Left ventricle myocardium inferior (tissue), 1 donor: ENCODE data around the gene RBP4. TPM values are rescaled to one million over a fixed set of nuclear protein-coding genes. Genes with fewer than 3 reads are reported as not detected.

Experiments used
- DNase-seq: peaks from one replicate; pipeline ENCODE4 v3.0.0-alpha.2; 2020
- H3K27ac ChIP-seq: fragments of 200-600 bp; replicated peaks from 2 replicates; pipeline ENCODE4 v1.8.0; 2021
- H3K27me3 ChIP-seq: fragments of 200-600 bp; 2 replicates; pipeline ENCODE4 v1.8.0; 2021; ENCODE audit warnings: low read depth
- H3K36me3 ChIP-seq: fragments of 200-600 bp; 2 replicates; pipeline ENCODE4 v1.8.0; 2021
- H3K4me1 ChIP-seq: fragments of 200-600 bp; 2 replicates; pipeline ENCODE4 v1.8.0; 2021
- H3K4me3 ChIP-seq: fragments of 200-600 bp; 2 replicates; pipeline ENCODE4 v1.8.0; 2021; ENCODE audit warnings: mild to moderate bottlenecking, moderate library complexity
- H3K9me3 ChIP-seq: fragments of 200-600 bp; replicated peaks from 2 replicates; pipeline ENCODE4 v1.8.0; 2021
- intact Hi-C: fragments of 100-400 bp; cut with micrococcal nuclease; formaldehyde crosslinking; loops from one replicate; pipeline ENCODE4 v1.11.0; 2022
- total RNA-seq: library from RNA; stranded (reverse); fragmentation: NEBNext Ultra II Directional; extraction: Animal tissue kit (Norgen Biotek cat#: 25700); gene quantifications from one replicate; pipeline ENCODE4 v1.2.1, GENCODE V29; 2021
- TF ChIP-seq, protein P1 (sequence below): fragments of 200-600 bp; IDR thresholded peaks from 2 replicates; pipeline ENCODE4 v1.8.0; 2021; ENCODE audit warnings: antibody characterized with exemption, mild to moderate bottlenecking, borderline replicate concordance
- donor health status: DM: no; HTN: yes; CAD: no; lungs with severe emphysema.

Gene RBP4
- total RNA-seq, 1 donor from 2014 or later = 1.1 TPM

DNA sequence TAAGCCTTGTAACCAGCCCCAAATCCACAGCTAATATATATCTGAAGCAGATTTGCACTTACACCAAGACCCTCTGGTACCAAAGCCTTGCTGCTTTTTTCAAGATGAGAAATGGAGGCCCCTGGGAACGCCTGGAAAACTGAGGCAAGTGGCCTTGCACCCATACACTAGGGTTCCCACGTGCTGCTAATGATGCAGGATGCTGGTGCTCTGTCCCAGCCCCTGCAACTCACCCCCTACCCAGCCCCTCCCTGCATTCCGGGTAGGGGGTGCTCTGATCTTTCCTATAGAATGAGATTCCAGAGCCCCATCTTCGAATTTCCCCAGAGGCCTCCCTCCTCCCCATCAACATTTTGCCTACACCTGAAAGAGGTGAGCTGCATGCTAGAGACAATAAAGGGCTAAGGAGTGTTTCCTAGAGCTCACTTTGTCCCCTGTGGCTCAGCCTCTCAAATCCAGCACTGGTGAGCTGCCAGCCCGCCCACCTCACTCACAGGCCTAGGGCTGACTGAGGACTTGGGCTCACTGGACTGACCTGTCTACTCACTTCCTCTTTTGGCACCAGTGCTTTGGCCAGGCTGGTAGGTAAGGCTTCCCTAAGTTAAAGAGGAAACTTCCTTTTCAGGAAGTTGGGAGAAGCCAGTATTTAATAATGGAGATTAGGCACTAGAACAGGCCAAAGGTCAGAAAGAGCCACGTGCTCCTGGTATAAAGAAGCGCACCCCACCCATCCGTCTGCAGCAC is 9.8 kb downstream of the RBP4 start:
- peaks cover 8% of the 10 kb centered on the region for H3K27me3 ChIP-seq
- DNase-seq = no peak
- TF ChIP-seq, protein P1, sequence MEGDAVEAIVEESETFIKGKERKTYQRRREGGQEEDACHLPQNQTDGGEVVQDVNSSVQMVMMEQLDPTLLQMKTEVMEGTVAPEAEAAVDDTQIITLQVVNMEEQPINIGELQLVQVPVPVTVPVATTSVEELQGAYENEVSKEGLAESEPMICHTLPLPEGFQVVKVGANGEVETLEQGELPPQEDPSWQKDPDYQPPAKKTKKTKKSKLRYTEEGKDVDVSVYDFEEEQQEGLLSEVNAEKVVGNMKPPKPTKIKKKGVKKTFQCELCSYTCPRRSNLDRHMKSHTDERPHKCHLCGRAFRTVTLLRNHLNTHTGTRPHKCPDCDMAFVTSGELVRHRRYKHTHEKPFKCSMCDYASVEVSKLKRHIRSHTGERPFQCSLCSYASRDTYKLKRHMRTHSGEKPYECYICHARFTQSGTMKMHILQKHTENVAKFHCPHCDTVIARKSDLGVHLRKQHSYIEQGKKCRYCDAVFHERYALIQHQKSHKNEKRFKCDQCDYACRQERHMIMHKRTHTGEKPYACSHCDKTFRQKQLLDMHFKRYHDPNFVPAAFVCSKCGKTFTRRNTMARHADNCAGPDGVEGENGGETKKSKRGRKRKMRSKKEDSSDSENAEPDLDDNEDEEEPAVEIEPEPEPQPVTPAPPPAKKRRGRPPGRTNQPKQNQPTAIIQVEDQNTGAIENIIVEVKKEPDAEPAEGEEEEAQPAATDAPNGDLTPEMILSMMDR = no peak
- no peak overlapping the region for H3K4me3 ChIP-seq
- H3K36me3 ChIP-seq = no peaks in the 10 kb centered on the region
- no peaks in the 10 kb centered on the region for H3K9me3 ChIP-seq
- intact Hi-C loops = no loop called here
- H3K4me1 ChIP-seq = peaks cover 11% of the 10 kb centered on the region
- peak overlapping the region; percentile 19 for H3K27ac ChIP-seq

DNA sequence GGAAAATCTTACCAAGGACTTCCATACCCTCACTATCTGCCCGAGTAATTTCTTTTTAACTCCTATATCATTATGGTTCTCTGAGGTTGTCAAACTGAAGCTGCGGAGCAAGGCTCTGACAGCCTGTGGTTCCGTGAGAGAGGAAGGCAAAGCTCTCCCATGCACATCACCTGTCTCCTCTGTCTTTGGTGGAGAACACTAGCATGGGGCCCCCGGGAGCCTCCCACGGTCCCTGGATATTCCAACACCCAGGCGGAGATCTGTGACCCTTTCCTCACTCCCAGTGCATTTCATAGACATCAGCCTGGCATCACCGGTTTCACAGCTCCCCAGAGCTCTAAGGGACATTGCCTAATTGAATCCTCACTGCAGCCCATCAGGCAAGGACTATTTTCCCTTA is 10.4 kb downstream of the RBP4 start:
- no peaks in the 10 kb centered on the region for H3K9me3 ChIP-seq
- no peak overlapping the region for H3K4me3 ChIP-seq
- no peak overlapping the region for H3K27ac ChIP-seq
- H3K27me3 ChIP-seq = peaks cover 8% of the 10 kb centered on the region
- H3K36me3 ChIP-seq = no peaks in the 10 kb centered on the region
- no peak for DNase-seq
- TF ChIP-seq, protein P1 = no peak
- intact Hi-C loops = no loop called here
- H3K4me1 ChIP-seq = peaks cover 11% of the 10 kb centered on the region

DNA sequence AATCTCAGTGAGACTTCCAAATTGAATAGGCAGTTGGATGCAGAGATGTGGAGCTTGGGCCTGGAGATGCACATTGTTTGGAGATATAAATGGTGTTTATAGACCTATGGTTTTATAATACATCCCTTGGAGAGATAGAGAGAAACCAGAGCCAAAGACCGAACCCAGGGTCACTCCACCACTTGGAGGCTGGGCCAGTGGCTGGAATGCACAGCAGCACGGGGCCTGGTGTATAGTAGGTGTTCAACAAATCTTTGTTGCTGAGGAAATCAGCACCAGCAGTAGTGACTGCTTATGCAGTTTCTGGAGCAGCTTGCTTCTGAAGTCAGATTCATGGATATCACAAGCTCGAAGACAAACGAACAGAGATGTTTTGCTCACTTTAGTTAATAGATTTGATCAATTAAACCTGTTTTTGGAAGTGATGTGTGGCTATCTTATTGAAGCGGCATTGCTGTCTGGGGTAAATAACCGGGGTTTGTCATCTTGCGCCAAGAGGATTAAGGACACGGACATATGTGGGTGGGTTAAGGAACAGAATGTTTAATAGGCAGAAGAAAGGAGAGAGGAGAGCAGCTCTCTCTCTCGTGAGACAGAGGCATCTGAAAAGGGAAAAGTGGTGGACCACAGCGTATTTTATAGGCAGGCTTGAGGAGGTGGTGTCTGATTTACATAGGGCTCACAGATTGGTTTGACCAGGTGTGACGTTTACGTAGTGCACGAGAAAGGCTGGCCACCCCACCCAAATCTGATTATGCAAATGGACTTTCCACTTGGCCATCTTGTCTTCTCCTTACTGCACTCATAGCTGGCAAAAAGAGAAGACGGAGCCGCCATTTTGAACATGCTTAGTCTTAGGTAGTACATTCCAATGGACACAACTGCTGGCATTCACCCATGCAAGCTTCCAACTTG is 11.1 kb downstream of the RBP4 start:
- no peak overlapping the region for H3K27ac ChIP-seq
- TF ChIP-seq, protein P1 = no peak
- H3K36me3 ChIP-seq = no peaks in the 10 kb centered on the region
- DNase-seq = no peak
- no peak overlapping the region for H3K4me3 ChIP-seq
- H3K9me3 ChIP-seq = no peaks in the 10 kb centered on the region
- intact Hi-C loops = no loop called here
- H3K27me3 ChIP-seq = peaks cover 8% of the 10 kb centered on the region
- H3K4me1 ChIP-seq = peaks cover 11% of the 10 kb centered on the region

- DNase-seq = no peak
- Histone ChIP-seq H3K27ac (no peak overlapping the region), H3K4me1 (no peaks in the 10 kb centered on the region), H3K36me3 (no peaks in the 10 kb centered on the region), H3K4me3 (no peak overlapping the region), H3K9me3 (peaks cover 10% of the 10 kb centered on the region), H3K27me3 (peaks cover 30% of the 10 kb centered on the region)
- TF ChIP-seq, protein P1 = no peak
- intact Hi-C loops = no loop called here
Observed at GRCh38 chr10:93584445-93584844, 16.6 kb downstream of the RBP4 start.

GRCh38 chr10:93580828-93581227 is 20.2 kb downstream of the RBP4 start:
- Histone ChIP-seq H3K27ac (no peak overlapping the region), H3K9me3 (peaks cover 10% of the 10 kb centered on the region), H3K36me3 (no peaks in the 10 kb centered on the region), H3K4me3 (no peak overlapping the region), H3K27me3 (peaks cover 33% of the 10 kb centered on the region), H3K4me1 (no peaks in the 10 kb centered on the region)
- intact Hi-C loops = no loop called here
- DNase-seq = no peak
- TF ChIP-seq, protein P1 = no peak
